ENCODE data around the gene PACSIN2. TPM values are rescaled to one million over a fixed set of nuclear protein-coding genes. Genes with fewer than 3 reads are reported as not detected.

The PACSIN2 gene
- total and polyA plus RNA-seq, 4 donors = 40.3 to 149 (median 84.0) TPM

- WGBS, 2 donors = 98% methylated on average over 3 of the region's 3 CpGs
- Histone ChIP-seq H3K9me3 (ENCODE audit: control insufficient read depth in 4 of 4, insufficient read depth in 3 of 4, low read length in 3 of 4) (no peaks in the 10 kb centered on the region), H3K27me3 (ENCODE audit: control insufficient read depth in 3 of 3, insufficient read depth in 3 of 3, low read length in 2 of 3) (no peaks in the 10 kb centered on the region), H3K9ac (ENCODE audit: insufficient read depth in 1 of 2, low read length in 2 of 2) (no peak overlapping the region), H3K27ac (ENCODE audit: low read depth in 1 of 2, low read length in 1 of 2) (peak overlapping the region in 1 of 2 donors; percentile 76), H3K4me1 (ENCODE audit: control insufficient read depth in 5 of 5, insufficient read depth in 5 of 5, low read length in 5 of 5) (peaks cover 0 to 39% (median 12%) of the 10 kb centered on the region in 5 donors), H3K4me3 (no peak overlapping the region), H3K36me3 (ENCODE audit: control insufficient read depth in 4 of 4, insufficient read depth in 4 of 4, low read length in 4 of 4) (peaks cover 6 to 28% (median 16%) of the 10 kb centered on the region in 4 donors)
- no peak for TF ChIP-seq CTCF (IDR thresholded peaks at IDR 0.05; ENCODE audit: control extremely low read depth, extremely low read depth)
- ATAC-seq (ENCODE audit: insufficient read depth, low FRiP score) = no peak
- DNase-seq = no peak
These were observed 123.3 kb downstream of the PACSIN2 start for GRCh38 chr22:42891696-42892095.

- WGBS, 2 donors = 92 to 94% methylated on average over 13 of the region's 13 CpGs
- ATAC-seq (ENCODE audit: insufficient read depth, low FRiP score) (no peak), DNase-seq (no peak)
- H3K36me3 ChIP-seq (ENCODE audit: control insufficient read depth in 4 of 4, insufficient read depth in 4 of 4, low read length in 4 of 4) = peaks cover 6 to 30% (median 17%) of the 10 kb centered on the region in 4 donors
- H3K9ac ChIP-seq (ENCODE audit: insufficient read depth in 1 of 2, low read length in 2 of 2) = no peak overlapping the region
- TF ChIP-seq CTCF (IDR thresholded peaks at IDR 0.05; ENCODE audit: control extremely low read depth, extremely low read depth) = no peak
- H3K27ac ChIP-seq (ENCODE audit: low read depth in 1 of 2, low read length in 1 of 2) = peak overlapping the region in 1 of 2 donors; percentile 18
- H3K9me3 ChIP-seq (ENCODE audit: control insufficient read depth in 4 of 4, insufficient read depth in 3 of 4, low read length in 3 of 4) = no peaks in the 10 kb centered on the region
- peaks cover 0 to 38% (median 12%) of the 10 kb centered on the region in 5 donors for H3K4me1 ChIP-seq (ENCODE audit: control insufficient read depth in 5 of 5, insufficient read depth in 5 of 5, low read length in 5 of 5)
- H3K27me3 ChIP-seq (ENCODE audit: control insufficient read depth in 3 of 3, insufficient read depth in 3 of 3, low read length in 2 of 3) = no peaks in the 10 kb centered on the region
- no peak overlapping the region for H3K4me3 ChIP-seq
These were observed 123.9 kb downstream of the PACSIN2 start for GRCh38 chr22:42891008-42891407.

- Histone ChIP-seq H3K9ac (ENCODE audit: insufficient read depth in 1 of 2, low read length in 2 of 2) (no peak overlapping the region), H3K9me3 (ENCODE audit: control insufficient read depth in 4 of 4, insufficient read depth in 3 of 4, low read length in 3 of 4) (no peaks in the 10 kb centered on the region), H3K4me3 (no peak overlapping the region), H3K4me1 (ENCODE audit: control insufficient read depth in 5 of 5, insufficient read depth in 5 of 5, low read length in 5 of 5) (peaks cover 0 to 33% (median 3%) of the 10 kb centered on the region in 5 donors), H3K27ac (ENCODE audit: low read depth in 1 of 2, low read length in 1 of 2) (peak overlapping the region in 1 of 2 donors; percentile 62), H3K27me3 (ENCODE audit: control insufficient read depth in 3 of 3, insufficient read depth in 3 of 3, low read length in 2 of 3) (no peaks in the 10 kb centered on the region), H3K36me3 (ENCODE audit: control insufficient read depth in 4 of 4, insufficient read depth in 4 of 4, low read length in 4 of 4) (peaks cover 6 to 46% (median 24%) of the 10 kb centered on the region in 4 donors)
- WGBS, 2 donors = 34 to 61% methylated on average over 4 of the region's 4 CpGs
- no peak for TF ChIP-seq CTCF (IDR thresholded peaks at IDR 0.05; ENCODE audit: control extremely low read depth, extremely low read depth)
- ATAC-seq (ENCODE audit: insufficient read depth, low FRiP score) = no peak
- DNase-seq = no peak
These were observed 125.6 kb downstream of the PACSIN2 start for GRCh38 chr22:42889304-42889703.
